HEK293T (cell line): ENCODE results near the gene NAT10.

Source experiments
- ARNT ChIP-seq: fragments of 450-650 bp; IDR thresholded peaks from 2 replicates; pipeline ENCODE4 v1.6.1; 2017; ENCODE audit warnings: mild to moderate bottlenecking
- CTBP1 ChIP-seq: fragments of 450-650 bp; IDR thresholded peaks from 2 replicates; pipeline ENCODE4 v1.6.1; 2016; ENCODE audit warnings: borderline replicate concordance
- FOXK2 ChIP-seq: fragments of 450-650 bp; IDR thresholded peaks from 2 replicates; pipeline ENCODE4 v1.6.1; 2016; ENCODE audit warnings: mild to moderate bottlenecking
- TF ChIP-seq, protein P1 (sequence below): fragments of 450-650 bp; IDR thresholded peaks from 2 replicates; pipeline ENCODE4 v1.6.1; 2016

DNA sequence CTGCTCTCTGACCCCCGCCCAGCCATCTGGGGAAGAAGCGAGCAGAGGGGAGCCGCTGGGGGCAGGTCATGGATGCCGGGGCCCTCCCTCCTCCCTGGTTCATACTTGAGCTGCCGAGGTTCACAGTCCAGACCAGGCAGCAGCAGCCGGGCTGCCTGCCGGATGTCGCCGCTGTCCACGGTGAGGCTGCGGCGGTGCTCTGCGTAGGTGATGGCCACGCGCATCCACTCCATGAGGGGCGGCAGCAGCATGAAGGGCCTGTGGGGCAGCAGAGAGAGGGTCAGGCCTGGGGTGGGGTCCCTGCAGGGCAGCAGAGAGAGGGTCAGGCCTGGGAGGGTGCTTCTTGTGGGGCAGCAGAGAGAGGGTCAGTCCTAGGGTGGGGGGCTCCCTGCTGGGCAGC lies 67.6 kb downstream of the NAT10 start:
- no peak for TF ChIP-seq ARNT
- TF ChIP-seq, protein P1, sequence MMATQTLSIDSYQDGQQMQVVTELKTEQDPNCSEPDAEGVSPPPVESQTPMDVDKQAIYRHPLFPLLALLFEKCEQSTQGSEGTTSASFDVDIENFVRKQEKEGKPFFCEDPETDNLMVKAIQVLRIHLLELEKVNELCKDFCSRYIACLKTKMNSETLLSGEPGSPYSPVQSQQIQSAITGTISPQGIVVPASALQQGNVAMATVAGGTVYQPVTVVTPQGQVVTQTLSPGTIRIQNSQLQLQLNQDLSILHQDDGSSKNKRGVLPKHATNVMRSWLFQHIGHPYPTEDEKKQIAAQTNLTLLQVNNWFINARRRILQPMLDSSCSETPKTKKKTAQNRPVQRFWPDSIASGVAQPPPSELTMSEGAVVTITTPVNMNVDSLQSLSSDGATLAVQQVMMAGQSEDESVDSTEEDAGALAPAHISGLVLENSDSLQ: no peak
- TF ChIP-seq CTBP1: no peak
- no peak for TF ChIP-seq FOXK2
